CD4-positive, CD25-positive, alpha-beta regulatory T cell (primary cell): Measurements from ENCODE around the gene FHIT. TPM values are rescaled to one million over a fixed set of nuclear protein-coding genes. Genes with fewer than 3 reads are reported as not detected.

Source experiments
- ATAC-seq, 2 donors: fragments of 150-1000 bp; cut with Tn5 transposase; one replicate each; pipeline ENCODE4 v1.10.0; 2021; ENCODE audit warnings: low read depth in 2 of 2, moderate number of reproducible peaks in 2 of 2, moderate library complexity in 1 of 2
- DNase-seq, 3 donors: peaks; one replicate each; pipeline versions ENCODE4 v3.0.0 to v3.0.0-alpha.2; 2012 to 2022; ENCODE audit warnings: mixed read lengths in 1 of 3
- H3K27ac ChIP-seq: one replicate; pipeline ENCODE4 v1.7.0; 2013; ENCODE audit warnings: mild to moderate bottlenecking, low read length; ENCODE audit not compliant: insufficient read depth, poor library complexity, severe bottlenecking
- H3K27me3 ChIP-seq: one replicate; pipeline ENCODE4 v1.7.0; 2013; ENCODE audit warnings: low read length; ENCODE audit not compliant: control insufficient read depth, insufficient read depth
- H3K36me3 ChIP-seq: one replicate; pipeline ENCODE4 v1.7.0; 2013; ENCODE audit warnings: mild to moderate bottlenecking, low read length, moderate library complexity; ENCODE audit not compliant: control insufficient read depth, insufficient read depth
- H3K4me1 ChIP-seq: 2 replicates; pipeline ENCODE4 v1.7.0; 2013; ENCODE audit warnings: mild to moderate bottlenecking, low read length; ENCODE audit not compliant: insufficient read depth, control insufficient read depth, poor library complexity, severe bottlenecking
- H3K4me3 ChIP-seq: one replicate; pipeline ENCODE4 v1.7.0; 2013; ENCODE audit warnings: low read depth, mild to moderate bottlenecking, low read length, moderate library complexity
- H3K9me3 ChIP-seq, 2 experiments: 1 replicate in 1 of 2; 2 replicates in 1 of 2; pipeline ENCODE4 v1.7.0; 2013; ENCODE audit warnings: low read length in 2 of 2, mild to moderate bottlenecking in 1 of 2, moderate library complexity in 1 of 2; ENCODE audit not compliant: control insufficient read depth in 2 of 2
- H3K27ac Mint-ChIP-seq, 3 donors: one replicate each; pipeline ENCODE4 v1.8.0; 2020 to 2022; ENCODE audit warnings: mild to moderate bottlenecking in 3 of 3, mixed read lengths in 3 of 3, moderate library complexity in 2 of 3
- H3K27me3 Mint-ChIP-seq: one replicate; pipeline ENCODE4 v1.8.0; 2022; ENCODE audit warnings: mild to moderate bottlenecking, mixed read lengths
- H3K36me3 Mint-ChIP-seq: one replicate; pipeline ENCODE4 v1.8.0; 2020; ENCODE audit warnings: mixed read lengths
- H3K4me1 Mint-ChIP-seq, 4 donors: one replicate each; pipeline ENCODE4 v1.8.0; 2020 to 2022; ENCODE audit warnings: mixed read lengths in 4 of 4, mild to moderate bottlenecking in 1 of 4
- H3K4me3 Mint-ChIP-seq, 4 donors: one replicate each; pipeline ENCODE4 v1.8.0; 2020 to 2022; ENCODE audit warnings: mild to moderate bottlenecking in 4 of 4, mixed read lengths in 4 of 4, moderate library complexity in 3 of 4
- H3K9me3 Mint-ChIP-seq, 7 donors: one replicate each; pipeline ENCODE4 v1.8.0; 2020 to 2022; ENCODE audit warnings: mixed read lengths in 7 of 7, mild to moderate bottlenecking in 3 of 7, moderate library complexity in 2 of 7
- polyA plus RNA-seq, 4 donors: library from polyadenylated mRNA; unstranded; fragments of 300-500 nt; fragmentation: Illumina TruSeq; gene quantifications; one replicate each; pipeline ENCODE4 v1.2.3, GENCODE V29; 2021
- total RNA-seq: library from RNA; stranded (reverse); gene quantifications from one replicate; pipeline ENCODE4 v1.2.3, GENCODE V29; 2022

Gene FHIT
- total and polyA plus RNA-seq, 5 donors from 2014 or later: 7.8 to 120 (median 14.4) TPM

DNA sequence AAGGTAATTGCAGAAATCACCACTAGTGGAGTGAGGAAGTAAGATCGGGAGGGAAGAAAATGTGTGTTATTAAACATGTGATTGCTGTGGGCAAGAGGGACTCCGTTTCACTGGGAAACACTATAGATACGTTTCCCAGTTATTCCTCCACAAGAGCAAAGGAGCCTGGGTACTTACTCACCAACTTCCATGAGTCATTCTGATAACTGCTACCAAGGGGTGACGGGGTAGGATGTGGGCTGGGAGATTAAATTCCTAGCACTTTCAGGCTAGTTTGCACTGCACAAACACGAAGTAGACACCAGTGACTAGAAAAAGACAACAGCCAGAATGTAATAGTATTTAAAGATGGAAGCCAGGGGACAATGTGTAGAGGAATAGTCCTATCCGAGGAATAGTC, 1388.6 kb downstream of the FHIT start:
- Histone ChIP-seq H3K27ac (no peak overlapping the region), H3K27me3 (no peaks in the 10 kb centered on the region), H3K4me3 (no peak overlapping the region), H3K9me3 (no peaks in the 10 kb centered on the region), H3K4me1 (peaks cover 6% of the 10 kb centered on the region), H3K36me3 (no peaks in the 10 kb centered on the region)
- ATAC-seq (no peak), DNase-seq (no peak)
- peaks cover 0 to 11% (median 4%) of the 10 kb centered on the region in 7 donors for H3K9me3 Mint-ChIP-seq
- H3K27ac Mint-ChIP-seq: peak overlapping the region in 1 of 3 donors; percentile 33
- peaks cover 18% of the 10 kb centered on the region for H3K36me3 Mint-ChIP-seq
- peaks cover 3 to 20% (median 16%) of the 10 kb centered on the region in 4 donors for H3K4me1 Mint-ChIP-seq
- H3K4me3 Mint-ChIP-seq: no peak overlapping the region
- no peaks in the 10 kb centered on the region for H3K27me3 Mint-ChIP-seq

DNA sequence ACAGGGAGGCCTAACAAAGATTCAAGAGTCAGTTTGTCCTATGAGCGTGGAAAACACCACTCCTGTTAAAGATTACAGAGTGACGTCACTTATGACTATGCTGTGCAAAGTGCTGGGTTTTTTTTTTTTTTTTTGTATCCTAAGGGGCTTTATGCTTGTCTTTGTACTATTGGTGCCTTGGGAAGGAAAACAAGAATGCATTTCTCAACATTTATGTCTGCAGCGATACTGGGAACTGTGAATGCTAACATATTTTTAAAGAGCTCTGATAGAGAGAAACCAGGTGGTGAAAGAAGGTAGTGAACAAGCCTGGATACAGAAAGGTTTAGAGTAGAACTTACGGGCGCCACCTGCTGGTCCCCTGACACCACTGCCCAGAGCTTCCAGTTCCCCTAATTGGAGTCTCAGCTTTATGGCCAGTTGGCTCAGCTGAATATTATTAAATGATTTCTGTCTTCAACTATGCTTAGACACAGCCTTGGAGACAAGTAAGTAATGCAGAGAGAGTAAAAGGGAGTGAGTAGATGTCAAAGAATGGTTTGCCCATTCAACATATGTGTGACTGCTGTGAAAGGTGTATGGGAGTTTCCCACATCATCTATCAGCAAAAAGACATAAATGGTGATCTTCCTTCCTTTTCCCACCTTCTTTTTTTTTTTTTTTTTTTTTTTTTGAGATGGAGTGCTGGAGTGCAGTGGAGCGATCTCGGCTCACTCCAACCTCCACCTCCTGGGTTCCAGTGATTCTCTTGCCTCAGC, 1393.5 kb downstream of the FHIT start:
- peak; percentile 46 to 87 (median 75) for DNase-seq
- H3K27ac Mint-ChIP-seq: peak overlapping the region in 2 of 3 donors; percentile 27
- peaks cover 5 to 18% (median 9%) of the 10 kb centered on the region in 4 donors for H3K4me1 Mint-ChIP-seq
- Histone ChIP-seq H3K4me1 (peaks cover 6% of the 10 kb centered on the region), H3K27ac (no peak overlapping the region), H3K9me3 (no peaks in the 10 kb centered on the region), H3K36me3 (no peaks in the 10 kb centered on the region), H3K4me3 (no peak overlapping the region), H3K27me3 (no peaks in the 10 kb centered on the region)
- peaks cover 12% of the 10 kb centered on the region for H3K36me3 Mint-ChIP-seq
- peak; percentile 93 for ATAC-seq
- no peaks in the 10 kb centered on the region for H3K27me3 Mint-ChIP-seq
- peak overlapping the region in 1 of 4 donors; percentile 54 for H3K4me3 Mint-ChIP-seq
- H3K9me3 Mint-ChIP-seq: peaks cover 0 to 5% (median 0%) of the 10 kb centered on the region in 7 donors

DNA sequence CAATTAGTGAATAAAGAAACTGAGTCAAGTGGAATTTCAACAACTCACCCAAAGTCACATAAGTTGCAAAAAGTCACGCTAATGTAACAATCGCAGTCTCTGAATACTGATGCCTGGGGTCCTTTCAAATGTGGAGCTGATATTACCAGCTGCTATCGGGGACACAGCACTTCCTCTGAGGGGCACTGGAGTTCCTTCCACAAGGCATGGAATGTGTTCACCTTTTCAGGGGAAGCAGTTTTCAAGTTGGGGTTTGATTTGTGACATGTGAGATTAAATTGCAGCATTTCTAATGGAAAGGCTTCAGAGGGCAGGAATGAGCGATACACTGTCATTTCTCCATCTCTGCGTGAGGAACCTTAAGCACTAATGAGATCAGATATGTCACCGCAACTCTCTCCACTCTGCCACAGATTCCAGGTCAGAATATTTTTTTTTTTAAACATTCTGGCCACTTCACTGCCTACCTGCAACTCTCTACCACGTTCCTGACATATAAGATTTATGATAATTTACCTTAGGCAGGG, 1394.3 kb downstream of the FHIT start:
- DNase-seq (no peak), ATAC-seq (no peak)
- Histone ChIP-seq H3K27me3 (no peaks in the 10 kb centered on the region), H3K4me3 (no peak overlapping the region), H3K9me3 (no peaks in the 10 kb centered on the region), H3K27ac (no peak overlapping the region), H3K4me1 (peaks cover 6% of the 10 kb centered on the region), H3K36me3 (no peaks in the 10 kb centered on the region)
- Mint-ChIP-seq H3K27me3 (no peaks in the 10 kb centered on the region), H3K4me1 (peaks cover 5 to 18% (median 9%) of the 10 kb centered on the region in 4 donors), H3K9me3 (peaks cover 0 to 1% (median 0%) of the 10 kb centered on the region in 7 donors), H3K27ac (no peak overlapping the region), H3K36me3 (peaks cover 8% of the 10 kb centered on the region), H3K4me3 (no peak overlapping the region)

DNA sequence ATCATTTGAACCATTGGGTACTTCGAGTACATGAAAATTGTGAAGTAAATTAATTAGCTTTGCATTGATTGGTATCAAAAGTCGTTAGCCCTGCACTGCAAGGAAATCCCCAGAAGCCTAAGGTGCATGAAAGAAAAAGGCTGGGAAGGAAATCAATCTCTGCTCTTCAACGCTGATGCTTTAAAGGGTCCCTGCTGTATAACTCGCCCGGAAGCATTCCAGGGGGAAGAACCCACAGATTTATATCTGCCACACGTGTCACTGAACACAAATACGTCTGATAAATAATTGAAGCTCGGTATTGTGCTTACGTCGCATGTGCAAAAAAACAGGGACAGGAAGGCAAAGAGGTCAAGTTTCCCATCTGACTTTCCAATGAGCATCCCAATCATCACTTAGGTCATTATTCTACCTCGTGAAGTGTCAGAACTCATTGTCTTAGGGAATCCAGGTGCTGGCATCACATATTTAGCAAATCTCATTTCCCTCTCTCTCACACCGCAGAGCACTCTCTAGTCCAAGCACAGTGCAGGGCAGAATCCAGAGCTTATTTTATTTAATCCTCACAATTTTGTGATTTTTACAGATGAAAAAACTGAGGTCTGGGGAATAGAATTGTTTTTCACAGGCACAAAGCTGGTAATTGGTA, 1397.1 kb downstream of the FHIT start:
- peaks cover 4 to 17% (median 9%) of the 10 kb centered on the region in 4 donors for H3K4me1 Mint-ChIP-seq
- peaks cover 6% of the 10 kb centered on the region for H3K4me1 ChIP-seq

DNA sequence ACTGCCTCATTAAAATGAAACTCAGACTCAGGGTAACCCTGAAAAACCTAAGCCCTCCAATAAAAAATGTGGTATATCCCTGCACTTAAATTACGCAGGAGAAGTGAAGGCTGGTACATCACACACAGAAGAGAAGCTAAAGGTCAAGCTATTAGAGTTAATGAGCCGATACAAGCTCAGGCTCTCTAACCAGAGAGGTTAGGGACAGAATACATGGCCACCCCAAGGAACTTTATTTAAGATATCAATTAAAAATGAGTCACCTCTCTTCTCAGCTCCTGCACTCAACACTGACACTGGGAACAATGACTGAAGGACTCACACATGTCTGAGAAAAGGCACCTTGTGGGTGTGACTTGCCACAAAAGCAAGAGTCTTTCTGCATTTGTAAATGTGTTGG, 1400.8 kb downstream of the FHIT start:
- no peaks in the 10 kb centered on the region for H3K9me3 ChIP-seq
- Mint-ChIP-seq H3K4me1 (peaks cover 0 to 5% (median under 1%) of the 10 kb centered on the region in 4 donors), H3K27ac (no peak overlapping the region), H3K9me3 (peaks cover 0 to 11% (median 3%) of the 10 kb centered on the region in 7 donors), H3K4me3 (no peak overlapping the region), H3K27me3 (peaks cover 9% of the 10 kb centered on the region), H3K36me3 (peaks cover 10% of the 10 kb centered on the region)
- H3K4me1 ChIP-seq: no peaks in the 10 kb centered on the region
- H3K27ac ChIP-seq: no peak overlapping the region
- no peaks in the 10 kb centered on the region for H3K36me3 ChIP-seq
- H3K27me3 ChIP-seq: no peaks in the 10 kb centered on the region
- DNase-seq: no peak
- H3K4me3 ChIP-seq: no peak overlapping the region
- no peak for ATAC-seq

More for the DNA sequence above, 1397.1 kb downstream of the FHIT start:
- DNase-seq (no peak), ATAC-seq (no peak)
- Mint-ChIP-seq H3K27ac (no peak overlapping the region), H3K36me3 (peaks cover 7% of the 10 kb centered on the region), H3K27me3 (no peaks in the 10 kb centered on the region), H3K4me3 (no peak overlapping the region), H3K9me3 (no peaks in the 10 kb centered on the region)
- H3K27ac ChIP-seq: no peak overlapping the region
- H3K4me3 ChIP-seq: no peak overlapping the region
- no peaks in the 10 kb centered on the region for H3K9me3 ChIP-seq
- no peaks in the 10 kb centered on the region for H3K27me3 ChIP-seq
- H3K36me3 ChIP-seq: no peaks in the 10 kb centered on the region

DNA sequence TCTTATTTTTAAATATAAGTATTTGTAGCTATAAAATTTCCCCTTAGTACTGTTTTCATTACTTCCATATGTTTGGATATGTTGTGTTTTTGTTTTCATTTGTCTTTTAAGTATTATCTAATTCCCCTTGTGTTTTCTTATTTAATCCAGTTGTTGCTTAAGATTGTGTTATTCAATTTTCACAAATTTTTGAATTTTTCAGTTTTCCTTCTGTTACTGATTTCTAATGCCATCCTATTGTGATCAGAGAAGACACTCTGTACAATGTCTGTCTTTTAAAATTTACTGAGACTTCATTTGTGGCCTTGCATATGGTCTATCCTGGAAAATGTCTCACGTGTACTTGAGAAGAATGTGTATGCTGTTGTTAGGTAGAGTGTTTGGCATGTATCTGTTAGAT, 1405.9 kb downstream of the FHIT start:
- peaks cover 9% of the 10 kb centered on the region for H3K27me3 Mint-ChIP-seq
- H3K27me3 ChIP-seq: no peaks in the 10 kb centered on the region
- H3K4me3 Mint-ChIP-seq: no peak overlapping the region
- H3K9me3 Mint-ChIP-seq: peaks cover 0 to 11% (median 5%) of the 10 kb centered on the region in 7 donors
- H3K9me3 ChIP-seq: no peaks in the 10 kb centered on the region
- ATAC-seq (no peak), DNase-seq (no peak)
- H3K4me1 ChIP-seq: no peaks in the 10 kb centered on the region
- H3K36me3 Mint-ChIP-seq: peaks cover 6% of the 10 kb centered on the region
- H3K4me1 Mint-ChIP-seq: peaks cover 0 to 12% (median 5%) of the 10 kb centered on the region in 4 donors
- H3K27ac ChIP-seq: no peak overlapping the region
- peak overlapping the region in 1 of 3 donors; percentile 8 for H3K27ac Mint-ChIP-seq
- H3K4me3 ChIP-seq: no peak overlapping the region
- H3K36me3 ChIP-seq: no peaks in the 10 kb centered on the region

DNA sequence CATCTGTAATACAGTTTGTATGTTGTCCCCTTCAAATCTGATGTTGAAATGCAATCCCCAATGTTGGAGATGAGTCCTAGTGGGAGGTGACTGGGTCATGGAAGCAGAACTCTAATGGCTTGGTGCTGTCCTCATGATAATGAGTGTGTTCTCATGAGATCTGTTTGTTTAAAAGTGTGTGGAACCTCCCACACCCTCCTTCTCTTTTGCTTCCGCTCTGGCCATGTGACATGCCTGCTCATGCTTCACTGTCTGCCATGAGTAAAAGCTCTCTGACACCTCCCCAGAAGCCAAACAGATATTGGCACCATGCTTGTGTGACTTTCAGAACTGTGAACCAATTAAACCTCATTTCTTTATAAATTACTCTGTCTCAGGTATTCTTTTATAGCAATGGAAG, 1407.4 kb downstream of the FHIT start:
- Mint-ChIP-seq H3K27me3 (peaks cover 8% of the 10 kb centered on the region), H3K4me1 (peaks cover 5 to 24% (median 12%) of the 10 kb centered on the region in 4 donors), H3K27ac (no peak overlapping the region), H3K9me3 (peaks cover 0 to 11% (median 5%) of the 10 kb centered on the region in 7 donors), H3K36me3 (peaks cover 6% of the 10 kb centered on the region), H3K4me3 (no peak overlapping the region)
- H3K27me3 ChIP-seq: no peaks in the 10 kb centered on the region
- ATAC-seq (no peak), DNase-seq (no peak)
- no peaks in the 10 kb centered on the region for H3K4me1 ChIP-seq
- no peak overlapping the region for H3K27ac ChIP-seq
- no peak overlapping the region for H3K4me3 ChIP-seq
- no peaks in the 10 kb centered on the region for H3K9me3 ChIP-seq
- H3K36me3 ChIP-seq: no peaks in the 10 kb centered on the region
